DND-41 (cell line): ENCODE measurements around the gene PAFAH1B2.

ENCODE experiments used
- CTCF ChIP-seq: IDR thresholded peaks from 2 replicates; pipeline ENCODE4 v1.5.1; 2012; ENCODE audit warnings: borderline replicate concordance, low read length, moderate library complexity, mild to moderate bottlenecking; ENCODE audit not compliant: poor library complexity, severe bottlenecking; ENCODE audit errors: extremely low read depth
- EZH2 ChIP-seq: IDR thresholded peaks from 3 replicates; pipeline ENCODE4 v1.6.1; 2012; ENCODE audit warnings: borderline replicate concordance, low read depth, mild to moderate bottlenecking, moderate library complexity, low read length, inconsistent platforms; ENCODE audit not compliant: severe bottlenecking

GRCh38 chr11:117219455-117219854, 75.4 kb downstream of the PAFAH1B2 start:
- TF ChIP-seq CTCF (no peak), EZH2 (no peak)
